GM21786 (cell line): ENCODE data around the gene TTC39C.
A peak's percentile ranks its signal among the peaks of the same experiment; 100 is the strongest.
"Not testable (repeated sequence)": the region's sequence is repeated elsewhere in the genome, so short reads cannot be mapped to it uniquely, and the experiment has no call there.

Source experiments
- ATAC-seq: cut with Tn5 transposase; IDR thresholded peaks from one replicate; pipeline ENCODE4 v1.9.1; 2021; ENCODE audit not compliant: unreplicated experiment

Gene TTC39C

GRCh38 chr18:24126155-24126961, 111.8 kb downstream of the TTC39C start:
- no peak for ATAC-seq

DNA sequence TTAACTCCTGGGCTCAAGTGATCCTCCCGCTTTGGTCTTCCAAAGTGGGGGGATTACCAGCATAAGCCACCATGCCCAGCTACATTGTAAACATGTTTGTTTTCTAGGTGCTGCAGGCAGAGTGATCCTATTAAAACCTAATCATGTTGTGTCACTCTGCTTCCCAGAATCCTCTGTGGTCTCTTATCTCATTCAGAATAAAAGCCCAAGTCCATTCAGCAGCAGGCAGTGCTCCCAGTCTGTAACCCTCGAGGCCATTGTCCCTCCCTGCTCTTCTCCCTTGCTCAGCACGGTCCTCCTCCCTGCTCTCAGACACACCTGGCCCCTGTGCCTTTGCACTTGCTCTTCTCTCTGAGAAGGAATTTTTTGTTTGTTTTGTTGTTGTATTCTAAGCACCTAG, 113.2 kb downstream of the TTC39C start:
- ATAC-seq, result no peak

DNA sequence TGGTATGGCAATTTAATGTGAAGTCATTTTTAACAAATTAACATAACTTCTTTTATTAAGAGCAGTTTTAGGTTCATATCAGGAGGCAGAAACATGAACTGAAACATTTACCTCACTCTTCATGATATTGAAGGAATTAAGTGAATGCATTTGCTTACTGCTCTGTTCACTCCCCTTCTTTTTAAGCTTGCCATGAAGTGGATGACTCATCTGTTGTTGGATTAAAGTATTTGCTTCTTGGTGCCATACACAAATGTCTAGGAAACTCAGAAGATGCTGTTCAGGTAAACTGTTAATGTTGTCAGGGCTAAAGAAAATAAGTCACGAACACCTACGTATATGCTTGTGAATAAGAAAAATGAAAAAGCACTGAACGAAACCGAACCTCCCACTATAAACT, 114.1 kb downstream of the TTC39C start:
- no peak for ATAC-seq

DNA sequence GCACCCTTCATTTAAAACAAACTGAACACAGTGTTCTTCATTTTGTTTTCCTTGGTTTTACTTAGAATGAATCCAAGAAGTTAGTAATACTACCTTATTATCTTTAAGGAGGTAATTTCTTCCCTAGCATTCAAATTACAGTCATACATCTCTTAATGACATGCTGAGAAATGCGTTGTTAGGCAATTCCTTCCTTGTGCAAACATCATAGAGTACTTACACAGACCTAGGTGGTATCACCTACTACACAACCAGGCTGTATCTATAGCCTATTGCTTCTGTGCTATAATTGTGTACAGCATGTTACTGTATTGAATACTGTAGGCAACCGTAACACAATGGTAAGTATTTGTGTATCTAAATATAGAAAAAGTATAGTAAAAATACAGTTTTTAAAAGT, 115.9 kb downstream of the TTC39C start:
- no peak for ATAC-seq

GRCh38 chr18:24136967-24137373, 122.4 kb downstream of the TTC39C start:
- ATAC-seq, result no peak

DNA sequence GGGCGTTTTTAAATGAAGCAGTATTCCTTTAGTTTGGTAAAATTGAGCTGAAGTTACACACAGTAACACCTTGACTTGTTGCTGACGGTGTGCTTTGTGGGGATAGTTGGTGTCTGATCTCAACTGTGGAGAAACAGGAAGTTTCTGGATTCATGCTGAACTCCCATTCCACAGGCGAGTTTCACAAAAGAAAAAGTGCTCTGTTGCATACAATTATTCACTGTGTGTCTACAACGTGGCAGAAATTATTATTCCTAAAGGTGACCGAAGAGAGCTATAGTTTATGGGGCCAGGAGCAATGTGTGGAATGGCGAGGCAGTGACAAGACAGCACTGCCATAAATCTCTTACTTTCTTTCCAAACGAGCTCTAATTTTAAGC, 123.8 kb downstream of the TTC39C start:
- ATAC-seq, result no peak

DNA sequence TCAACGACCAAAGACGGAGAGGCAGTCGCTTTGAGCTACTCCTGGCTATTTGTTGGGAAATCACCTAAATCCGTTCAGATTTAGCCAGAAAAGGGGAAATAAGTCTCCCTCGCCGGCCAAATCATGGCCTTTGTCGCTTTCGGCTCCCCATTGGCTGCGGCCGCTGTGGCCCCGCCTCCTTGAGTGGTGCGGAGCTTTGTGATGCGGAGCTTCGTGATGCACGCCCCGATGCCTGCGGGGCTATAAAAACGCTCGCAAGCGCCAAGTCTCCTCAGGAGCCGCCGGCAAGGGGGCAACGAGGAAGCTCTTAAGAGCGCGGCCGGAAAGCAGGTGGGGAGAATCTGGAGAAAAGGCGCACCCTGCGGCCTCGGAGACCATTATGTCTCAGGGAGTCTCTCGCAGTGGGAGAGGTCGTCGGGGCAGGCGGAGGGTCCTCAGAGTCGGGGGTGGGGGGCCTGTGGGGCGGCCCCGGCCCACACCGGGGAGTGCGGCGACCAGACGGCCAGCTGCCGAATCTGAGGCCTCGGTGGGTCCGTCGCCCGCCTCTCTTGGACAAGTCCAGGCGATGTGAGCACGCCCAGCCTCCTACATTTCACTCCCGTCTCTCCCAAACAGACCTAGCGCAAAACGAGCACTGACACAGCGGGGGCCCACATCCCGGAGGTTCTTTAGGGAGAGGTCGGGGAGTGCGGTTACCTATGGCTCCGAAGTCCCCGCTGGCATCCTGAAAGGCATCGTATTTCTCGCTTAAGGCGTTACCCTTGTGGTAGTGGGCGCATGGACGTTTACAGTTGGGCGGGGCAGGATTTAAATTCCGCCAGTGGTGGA, 124.4 kb downstream of the TTC39C start, which contains the start of gene CABYR:
CABYR (plus strand) TSS at position 274 of the 828 bp plus-strand sequence. CDS start 4,053 bp downstream, outside the sequence.
- ATAC-seq, result peak; percentile 82

DNA sequence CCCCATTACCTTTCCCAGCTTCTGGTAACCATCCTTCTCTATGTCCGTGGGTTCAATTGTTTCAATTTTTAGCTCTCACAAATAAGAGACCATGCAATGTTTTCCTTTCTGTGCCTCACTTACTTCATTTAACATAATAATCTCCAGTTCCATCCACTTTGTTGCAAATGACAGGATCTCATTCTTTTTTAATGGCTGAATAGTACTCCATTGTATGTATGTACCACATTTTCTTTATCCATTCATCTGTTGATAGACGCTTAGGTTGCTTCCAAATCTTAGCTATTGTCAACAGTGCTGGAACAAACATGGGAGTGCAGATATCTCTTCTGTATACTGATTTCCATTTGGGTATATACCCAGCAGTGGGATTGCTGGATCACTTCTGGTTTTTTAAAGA, 126.1 kb downstream of the TTC39C start:
- no peak for ATAC-seq

DNA sequence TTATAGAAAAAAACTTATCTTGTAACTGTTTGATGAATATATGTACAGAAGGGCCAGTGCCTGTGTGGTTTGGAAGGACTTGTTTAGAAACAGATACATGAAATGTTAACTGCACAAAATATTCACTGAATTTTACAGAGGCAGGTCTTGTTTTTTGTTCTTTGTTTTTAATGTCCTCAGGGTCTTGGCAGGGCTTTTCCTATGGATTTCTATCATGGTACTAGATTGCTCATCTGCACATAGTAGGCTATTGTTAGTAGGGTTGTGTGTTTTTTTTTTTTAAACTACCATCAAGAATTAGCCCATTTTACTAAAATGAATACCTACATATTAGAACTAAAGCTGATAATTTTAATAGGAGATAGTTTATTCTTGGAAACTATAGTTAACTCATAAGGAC, 127.8 kb downstream of the TTC39C start:
- no peak for ATAC-seq

GRCh38 chr18:24149591-24149990, 135.0 kb downstream of the TTC39C start:
- ATAC-seq, result not testable (repeated sequence)

GRCh38 chr18:24153397-24153796, 138.8 kb downstream of the TTC39C start:
- no peak for ATAC-seq

DNA sequence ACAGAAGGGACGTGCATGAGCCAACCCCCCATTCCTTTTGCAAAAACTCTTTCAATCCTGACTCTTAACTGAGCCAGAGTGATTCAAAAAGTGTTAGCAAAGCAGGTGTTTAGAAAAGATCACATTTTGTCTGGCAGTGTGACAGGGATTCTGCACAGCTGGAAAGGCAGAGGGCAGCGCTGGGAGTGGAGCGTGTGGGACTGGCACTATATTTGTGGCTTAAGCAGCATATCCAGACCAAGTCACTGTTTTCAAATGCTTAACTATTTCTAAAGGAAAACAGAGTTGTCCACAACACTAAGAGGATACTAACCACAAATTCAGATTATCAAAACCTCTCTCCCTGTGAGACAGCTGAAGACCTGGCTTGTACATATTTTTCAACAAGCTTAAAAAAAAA, 143.3 kb downstream of the TTC39C start:
- no peak for ATAC-seq

DNA sequence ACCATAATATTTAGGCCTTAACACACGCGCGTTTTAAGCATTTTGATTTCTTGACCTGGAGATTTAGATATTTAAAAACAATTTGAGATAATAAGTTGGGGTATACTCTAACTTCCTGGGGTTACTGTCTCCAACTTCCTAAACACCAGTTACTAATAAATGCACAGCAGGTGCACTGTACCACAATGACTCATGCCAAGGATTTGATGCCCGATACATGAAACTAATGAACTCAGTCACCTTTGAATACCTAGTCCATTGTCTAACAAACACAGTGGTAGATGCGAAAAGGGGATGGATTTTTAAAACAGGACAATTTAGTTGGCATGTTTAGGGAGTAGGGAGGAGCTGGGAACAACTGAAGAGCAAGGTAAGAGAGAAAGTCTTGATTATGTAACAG, 145.5 kb downstream of the TTC39C start:
- no peak for ATAC-seq

DNA sequence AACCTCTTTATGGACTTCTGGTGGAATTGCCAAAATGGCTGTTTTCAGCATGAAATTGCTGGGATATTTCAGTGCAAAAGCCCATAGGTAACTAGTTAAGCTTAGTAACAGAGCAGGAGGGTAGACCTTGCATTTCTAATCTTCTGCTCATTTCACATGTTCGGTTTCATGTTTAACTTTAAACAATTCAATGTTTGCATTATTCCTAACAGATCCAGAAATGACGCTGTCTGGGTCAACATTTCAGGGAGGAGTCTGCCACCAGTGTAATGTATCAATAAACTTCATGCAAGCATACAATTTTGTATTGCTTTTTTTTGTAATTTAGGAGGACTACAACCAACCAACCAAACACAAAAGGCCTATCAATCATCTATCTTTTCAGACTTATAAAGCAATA, 146.8 kb downstream of the TTC39C start:
- no peak for ATAC-seq

- ATAC-seq, result no peak
These were observed 153.9 kb downstream of the TTC39C start for GRCh38 chr18:24168496-24168895.

DNA sequence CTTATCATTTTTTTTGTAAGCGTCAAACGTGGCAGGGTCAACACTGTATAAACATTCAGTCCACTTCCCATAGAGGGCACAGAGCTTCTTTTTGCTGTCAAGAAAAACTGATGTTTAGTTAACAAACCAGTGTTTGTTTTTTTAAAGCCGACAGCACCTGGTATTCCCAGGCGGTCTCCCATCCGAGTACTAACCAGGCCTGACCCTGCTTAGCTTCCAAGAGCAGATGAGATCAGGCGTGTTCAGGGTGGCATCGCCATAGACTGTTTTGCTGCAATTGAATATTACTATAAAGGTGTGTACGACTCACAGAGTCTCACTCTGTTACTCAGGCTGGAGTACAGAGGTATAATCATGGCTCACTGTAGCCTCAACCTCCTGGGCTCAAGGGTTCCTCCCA, 155.8 kb downstream of the TTC39C start:
- ATAC-seq, result no peak

- no peak for ATAC-seq
These were observed 159.4 kb downstream of the TTC39C start for GRCh38 chr18:24173997-24174396.

- ATAC-seq, result peak; percentile 87
These were observed 162.3 kb downstream of the TTC39C start for GRCh38 chr18:24176727-24177416.

GRCh38 chr18:24177499-24178133, 163.1 kb downstream of the TTC39C start:
- ATAC-seq, result no peak

DNA sequence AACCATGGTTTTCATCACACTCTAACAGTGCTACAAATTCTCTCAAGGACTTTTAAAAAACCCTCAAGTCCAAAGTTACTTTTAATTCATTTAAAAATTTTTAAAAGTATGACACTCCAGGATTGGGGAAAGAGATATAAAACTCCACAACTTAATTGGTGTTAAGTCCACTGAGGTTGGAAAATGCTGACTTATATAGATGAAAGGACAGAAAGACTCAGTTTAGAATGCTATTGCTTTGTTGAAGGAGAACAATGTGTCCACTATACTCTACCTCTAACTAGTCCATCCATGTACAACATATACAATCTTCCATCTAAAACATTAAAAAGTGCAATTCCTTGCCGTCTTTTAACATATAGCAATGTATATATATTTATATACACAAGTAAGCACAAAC, 165.5 kb downstream of the TTC39C start:
- no peak for ATAC-seq

- no peak for ATAC-seq
These were observed 167.3 kb downstream of the TTC39C start for GRCh38 chr18:24181806-24182205.
